H9 (cell line): ENCODE measurements around the gene AQP10. TPM values are rescaled to one million over a fixed set of nuclear protein-coding genes. Genes with fewer than 3 reads are reported as not detected.
A peak's percentile ranks its signal among the peaks of the same experiment; 100 is the strongest.

Source experiments
- DNase-seq: peaks from one replicate; pipeline ENCODE4 v3.0.0-alpha.2; 2017
- H2AFZ ChIP-seq: one replicate; pipeline ENCODE4 v1.6.1; 2013; ENCODE audit warnings: mild to moderate bottlenecking, low read length, control low read depth, moderate library complexity
- H2AK5ac ChIP-seq: 2 replicates; pipeline ENCODE4 v1.6.1; 2013; ENCODE audit warnings: low read length, control low read depth, mixed read lengths; ENCODE audit not compliant: insufficient read length
- H2BK120ac ChIP-seq: one replicate; pipeline ENCODE4 v1.6.1; 2013; ENCODE audit warnings: low read depth, mild to moderate bottlenecking, low read length, control low read depth, inconsistent platforms; ENCODE audit not compliant: poor library complexity, severe bottlenecking
- H2BK12ac ChIP-seq: 2 replicates; pipeline ENCODE4 v1.6.1; 2013; ENCODE audit warnings: low read length, control low read depth, mixed read lengths, low read depth; ENCODE audit not compliant: insufficient read length
- H2BK15ac ChIP-seq: 2 replicates; pipeline ENCODE4 v1.6.1; 2013; ENCODE audit warnings: low read depth, low read length, control low read depth
- H2BK20ac ChIP-seq: one replicate; pipeline ENCODE4 v1.6.1; 2013; ENCODE audit warnings: low read depth, mild to moderate bottlenecking, low read length, control low read depth, inconsistent platforms; ENCODE audit not compliant: poor library complexity, severe bottlenecking
- H2BK5ac ChIP-seq: 2 replicates; pipeline ENCODE4 v1.6.1; 2013; ENCODE audit warnings: low read length, control low read depth, mixed read lengths; ENCODE audit not compliant: insufficient read length
- H3K14ac ChIP-seq: 2 replicates; pipeline ENCODE4 v1.6.1; 2013; ENCODE audit warnings: low read length, control low read depth; ENCODE audit not compliant: insufficient read depth
- H3K18ac ChIP-seq: 2 replicates; pipeline ENCODE4 v1.6.1; 2013; ENCODE audit warnings: low read depth, mild to moderate bottlenecking, mixed read lengths, low read length, control low read depth; ENCODE audit not compliant: insufficient read length
- H3K23ac ChIP-seq: 2 replicates; pipeline ENCODE4 v1.6.1; 2013; ENCODE audit warnings: low read length, control low read depth, mixed read lengths, low read depth; ENCODE audit not compliant: insufficient read length
- H3K23me2 ChIP-seq: 2 replicates; pipeline ENCODE4 v1.6.1; 2013; ENCODE audit warnings: low read depth, mild to moderate bottlenecking, mixed read lengths, low read length, control low read depth; ENCODE audit not compliant: insufficient read length, poor library complexity, severe bottlenecking
- H3K27ac ChIP-seq: 2 replicates; pipeline ENCODE4 v1.5.1; 2013; ENCODE audit warnings: low read length, control low read depth, mixed read lengths, low read depth; ENCODE audit not compliant: insufficient read length
- H3K27me3 ChIP-seq: 2 replicates; pipeline ENCODE4 v1.6.1; 2013; ENCODE audit warnings: low read length, control low read depth, inconsistent platforms; ENCODE audit not compliant: insufficient read depth
- H3K4ac ChIP-seq: 2 replicates; pipeline ENCODE4 v1.6.1; 2013; ENCODE audit warnings: low read depth, mild to moderate bottlenecking, control low read depth, inconsistent platforms, low read length, moderate library complexity
- H3K4me1 ChIP-seq: 2 replicates; pipeline ENCODE4 v1.6.1; 2013; ENCODE audit warnings: low read length, control low read depth, inconsistent platforms; ENCODE audit not compliant: insufficient read depth
- H3K4me2 ChIP-seq: 2 replicates; pipeline ENCODE4 v1.6.1; 2013; ENCODE audit warnings: low read length, control low read depth, mixed read lengths; ENCODE audit not compliant: insufficient read length, insufficient read depth
- H3K56ac ChIP-seq: 2 replicates; pipeline ENCODE4 v1.6.1; 2013; ENCODE audit warnings: low read depth, mild to moderate bottlenecking, mixed read lengths, low read length, control low read depth; ENCODE audit not compliant: insufficient read length
- H3K79me1 ChIP-seq: 2 replicates; pipeline ENCODE4 v1.6.1; 2013; ENCODE audit warnings: low read depth, mild to moderate bottlenecking, moderate library complexity, low read length, control low read depth, inconsistent platforms; ENCODE audit not compliant: insufficient read depth, poor library complexity, severe bottlenecking
- H3K79me2 ChIP-seq: 2 replicates; pipeline ENCODE4 v1.6.1; 2013; ENCODE audit warnings: low read length, control low read depth, inconsistent platforms; ENCODE audit not compliant: insufficient read depth
- H3K9ac ChIP-seq: 2 replicates; pipeline ENCODE4 v1.6.1; 2013; ENCODE audit warnings: low read length, control low read depth, mixed read lengths; ENCODE audit not compliant: insufficient read length; ENCODE audit errors: extremely low read depth
- H3K9me3 ChIP-seq: one replicate; pipeline ENCODE4 v1.6.1; 2013; ENCODE audit warnings: low read depth, low read length, inconsistent platforms; ENCODE audit not compliant: control insufficient read depth
- H3T11ph ChIP-seq: one replicate; pipeline ENCODE4 v1.6.1; 2013; ENCODE audit warnings: mild to moderate bottlenecking, low read length, control low read depth, inconsistent platforms
- H4K20me1 ChIP-seq: one replicate; pipeline ENCODE4 v1.6.1; 2013; ENCODE audit not compliant: control insufficient read depth, insufficient read length, insufficient read depth
- H4K5ac ChIP-seq: 2 replicates; pipeline ENCODE4 v1.6.1; 2013; ENCODE audit warnings: low read depth, mild to moderate bottlenecking, mixed read lengths, low read length, control low read depth; ENCODE audit not compliant: insufficient read length
- H4K8ac ChIP-seq: replicated peaks from 2 replicates; pipeline ENCODE4 v1.6.1; 2013; ENCODE audit warnings: low read length, control low read depth, mixed read lengths, low read depth; ENCODE audit not compliant: insufficient read length
- H4K91ac ChIP-seq: 2 replicates; pipeline ENCODE4 v1.6.1; 2013; ENCODE audit warnings: low read depth, mild to moderate bottlenecking, moderate library complexity, mixed read lengths, low read length, control low read depth; ENCODE audit not compliant: insufficient read length
- H3K27ac Mint-ChIP-seq, 3 experiments: 2 replicates in 2 of 3; 3 replicates in 1 of 3; pipeline ENCODE4 v1.8.0; 2020 to 2021; ENCODE audit warnings: mixed read lengths in 3 of 3, mild to moderate bottlenecking in 1 of 3, moderate library complexity in 1 of 3
- H3K27me3 Mint-ChIP-seq: 2 replicates; pipeline ENCODE4 v1.8.0; 2021; ENCODE audit warnings: low read depth, mild to moderate bottlenecking, moderate library complexity, mixed read lengths
- H3K36me3 Mint-ChIP-seq, 3 experiments: 2 replicates in 2 of 3; 3 replicates in 1 of 3; pipeline ENCODE4 v1.8.0; 2020 to 2021; ENCODE audit warnings: low read depth in 3 of 3, mixed read lengths in 3 of 3; ENCODE audit not compliant: insufficient read depth in 1 of 3
- H3K4me1 Mint-ChIP-seq, 2 experiments: 2 replicates each; pipeline ENCODE4 v1.8.0; 2020; ENCODE audit warnings: mixed read lengths in 2 of 2
- H3K4me3 Mint-ChIP-seq, 2 experiments: 2 replicates in 1 of 2; 3 replicates in 1 of 2; pipeline ENCODE4 v1.8.0; 2020 to 2021; ENCODE audit warnings: mild to moderate bottlenecking in 2 of 2, mixed read lengths in 2 of 2, moderate library complexity in 1 of 2
- H3K9me3 Mint-ChIP-seq, 2 experiments: 2 replicates in 1 of 2; 3 replicates in 1 of 2; pipeline ENCODE4 v1.8.0; 2020; ENCODE audit warnings: mild to moderate bottlenecking in 2 of 2, mixed read lengths in 2 of 2, moderate library complexity in 1 of 2
- WGBS: extraction: QIAGEN DNeasy Blood & Tissue Kit; methylation state at CpG from one replicate; pipeline ENCODE4 v1.1.7; 2013; ENCODE audit warnings: missing lambda C conversion rate, low lambda C conversion rate, mixed read lengths; ENCODE audit not compliant: insufficient read length; ENCODE audit errors: extremely low coverage; 5-methylcytosine and 5-hydroxymethylcytosine counted together
- total RNA-seq: library from RNA; stranded (reverse); gene quantifications from 2 replicates; pipeline ENCODE4 v1.2.1, GENCODE V29; 2021
- TF ChIP-seq, protein P1 (sequence below): fragments of 200-600 bp; sonication (generic); conservative IDR thresholded peaks from 3 replicates; pipeline ENCODE4 v1.8.0; 2021; ENCODE audit warnings: antibody characterized with exemption, mild to moderate bottlenecking

The AQP10 gene
- total RNA-seq, 1 experiment from 2014 or later = not detected

DNA sequence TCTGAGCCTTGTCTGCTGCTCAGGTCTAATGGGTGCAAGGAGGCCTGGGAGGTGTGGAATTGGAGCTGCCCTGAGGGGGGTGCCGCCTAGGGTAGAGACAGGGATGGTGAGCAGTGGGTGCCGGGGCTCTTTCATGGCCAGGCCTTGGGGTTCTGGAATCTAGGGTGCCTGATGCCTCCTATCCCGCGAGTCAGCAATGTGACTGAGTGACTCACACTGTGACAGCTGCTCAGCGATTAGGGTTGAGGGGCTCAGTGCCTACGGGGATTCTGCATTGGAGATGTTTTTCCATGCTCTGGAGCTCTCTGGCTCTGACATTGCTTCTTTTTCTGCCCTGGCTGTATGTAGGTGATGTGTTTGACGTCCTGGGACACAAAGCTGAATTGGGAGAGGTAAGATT, 21.2 kb downstream of the AQP10 start:
- H2BK20ac ChIP-seq = no peak overlapping the region
- no peak overlapping the region for H2BK15ac ChIP-seq
- peaks cover 50 to 90% (median 90%) of the 10 kb centered on the region in 3 experiments; a peak in 6 of 7 replicates for H3K36me3 Mint-ChIP-seq
- H3K27me3 Mint-ChIP-seq = no peaks in the 10 kb centered on the region
- TF ChIP-seq, protein P1, sequence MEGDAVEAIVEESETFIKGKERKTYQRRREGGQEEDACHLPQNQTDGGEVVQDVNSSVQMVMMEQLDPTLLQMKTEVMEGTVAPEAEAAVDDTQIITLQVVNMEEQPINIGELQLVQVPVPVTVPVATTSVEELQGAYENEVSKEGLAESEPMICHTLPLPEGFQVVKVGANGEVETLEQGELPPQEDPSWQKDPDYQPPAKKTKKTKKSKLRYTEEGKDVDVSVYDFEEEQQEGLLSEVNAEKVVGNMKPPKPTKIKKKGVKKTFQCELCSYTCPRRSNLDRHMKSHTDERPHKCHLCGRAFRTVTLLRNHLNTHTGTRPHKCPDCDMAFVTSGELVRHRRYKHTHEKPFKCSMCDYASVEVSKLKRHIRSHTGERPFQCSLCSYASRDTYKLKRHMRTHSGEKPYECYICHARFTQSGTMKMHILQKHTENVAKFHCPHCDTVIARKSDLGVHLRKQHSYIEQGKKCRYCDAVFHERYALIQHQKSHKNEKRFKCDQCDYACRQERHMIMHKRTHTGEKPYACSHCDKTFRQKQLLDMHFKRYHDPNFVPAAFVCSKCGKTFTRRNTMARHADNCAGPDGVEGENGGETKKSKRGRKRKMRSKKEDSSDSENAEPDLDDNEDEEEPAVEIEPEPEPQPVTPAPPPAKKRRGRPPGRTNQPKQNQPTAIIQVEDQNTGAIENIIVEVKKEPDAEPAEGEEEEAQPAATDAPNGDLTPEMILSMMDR = no peak
- peak overlapping the region in 1 of 3 experiments; percentile 62; a peak in 2 of 7 replicates for H3K27ac Mint-ChIP-seq
- H3T11ph ChIP-seq = no peak overlapping the region
- H4K8ac ChIP-seq = no peak overlapping the region
- no peak overlapping the region for H2BK5ac ChIP-seq
- no CpG with 5 or more reads among the region's 7 CpGs for WGBS
- H3K27me3 ChIP-seq = no peaks in the 10 kb centered on the region
- H3K4me1 ChIP-seq = no peaks in the 10 kb centered on the region
- H3K4me3 Mint-ChIP-seq = no peak overlapping the region; a peak in 1 of 5 replicates
- no peak overlapping the region for H3K27ac ChIP-seq
- H3K79me2 ChIP-seq = no peaks in the 10 kb centered on the region
- no peaks in the 10 kb centered on the region for H3K4me1 Mint-ChIP-seq
- H2AFZ ChIP-seq = no peak overlapping the region
- no peak overlapping the region for H2AK5ac ChIP-seq
- no peak overlapping the region for H3K14ac ChIP-seq
- H3K9ac ChIP-seq = no peak overlapping the region
- H3K79me1 ChIP-seq = no peaks in the 10 kb centered on the region
- no peak overlapping the region for H2BK120ac ChIP-seq
- no peak for DNase-seq
- H3K56ac ChIP-seq = no peak overlapping the region
- no peak overlapping the region for H3K4me2 ChIP-seq
- no peak overlapping the region for H2BK12ac ChIP-seq
- no peak overlapping the region for H4K91ac ChIP-seq
- no peaks in the 10 kb centered on the region for H3K9me3 Mint-ChIP-seq
- no peaks in the 10 kb centered on the region for H3K9me3 ChIP-seq
- no peaks in the 10 kb centered on the region for H3K23me2 ChIP-seq
- H4K20me1 ChIP-seq = no peaks in the 10 kb centered on the region
- H3K18ac ChIP-seq = no peak overlapping the region
- no peak overlapping the region for H4K5ac ChIP-seq
- no peak overlapping the region for H3K4ac ChIP-seq
- H3K23ac ChIP-seq = no peak overlapping the region
